DMS153 (cell line): ENCODE results near the gene MTSS2.
"Not testable (repeated sequence)": the region's sequence is repeated elsewhere in the genome, so short reads cannot be mapped to it uniquely, and the experiment has no call there.

ENCODE experiments used
- DNase-seq: peaks from one replicate; lab custom pipeline; 2025; lab: John Stamatoyannopoulos, UW

Gene MTSS2

DNA sequence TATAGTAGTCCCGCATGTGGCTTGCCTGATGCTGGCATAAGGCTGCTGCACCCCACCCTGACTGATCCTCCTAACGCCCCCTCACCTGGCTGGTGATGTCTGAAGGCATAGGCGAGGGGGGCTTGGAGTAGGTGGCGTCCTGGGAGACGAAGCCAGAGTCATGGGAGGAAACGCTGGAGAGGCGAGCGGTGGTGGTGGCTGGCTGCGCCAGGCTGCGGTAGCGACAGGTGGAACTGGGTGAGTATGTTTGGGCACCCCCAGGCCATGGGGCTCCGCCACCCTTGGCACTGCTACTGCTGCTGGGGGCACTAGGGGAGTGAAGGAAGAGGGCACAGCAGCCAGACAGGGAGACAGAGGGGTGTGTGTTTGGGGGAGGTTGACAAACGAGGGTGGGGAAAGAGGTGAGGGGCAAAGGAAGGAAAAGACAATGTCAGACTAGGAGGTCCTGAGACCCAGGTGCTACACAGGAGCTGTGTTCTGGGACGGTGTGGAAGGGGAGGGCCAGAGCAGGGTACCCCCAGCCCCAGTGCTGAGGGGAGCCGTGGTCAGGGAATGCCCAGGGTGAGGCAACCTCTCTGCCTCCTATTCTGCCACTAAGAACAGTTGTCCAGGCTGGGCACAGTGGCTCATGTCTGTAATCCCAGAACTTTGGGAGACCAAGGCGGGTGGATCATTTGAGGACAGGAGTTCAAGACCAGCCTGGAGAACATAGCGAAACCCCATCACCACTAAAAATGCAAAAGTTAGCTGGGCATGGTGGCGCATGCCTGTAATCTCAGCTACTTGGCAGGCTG lies 11.4 kb downstream of the MTSS2 start:
- DNase-seq: no peak

- DNase-seq: not testable (repeated sequence)
Observed at GRCh38 chr16:70670938-70671337, 14.9 kb downstream of the MTSS2 start.

- DNase-seq: no peak
Observed at GRCh38 chr16:70670175-70670574, 15.7 kb downstream of the MTSS2 start.

DNA sequence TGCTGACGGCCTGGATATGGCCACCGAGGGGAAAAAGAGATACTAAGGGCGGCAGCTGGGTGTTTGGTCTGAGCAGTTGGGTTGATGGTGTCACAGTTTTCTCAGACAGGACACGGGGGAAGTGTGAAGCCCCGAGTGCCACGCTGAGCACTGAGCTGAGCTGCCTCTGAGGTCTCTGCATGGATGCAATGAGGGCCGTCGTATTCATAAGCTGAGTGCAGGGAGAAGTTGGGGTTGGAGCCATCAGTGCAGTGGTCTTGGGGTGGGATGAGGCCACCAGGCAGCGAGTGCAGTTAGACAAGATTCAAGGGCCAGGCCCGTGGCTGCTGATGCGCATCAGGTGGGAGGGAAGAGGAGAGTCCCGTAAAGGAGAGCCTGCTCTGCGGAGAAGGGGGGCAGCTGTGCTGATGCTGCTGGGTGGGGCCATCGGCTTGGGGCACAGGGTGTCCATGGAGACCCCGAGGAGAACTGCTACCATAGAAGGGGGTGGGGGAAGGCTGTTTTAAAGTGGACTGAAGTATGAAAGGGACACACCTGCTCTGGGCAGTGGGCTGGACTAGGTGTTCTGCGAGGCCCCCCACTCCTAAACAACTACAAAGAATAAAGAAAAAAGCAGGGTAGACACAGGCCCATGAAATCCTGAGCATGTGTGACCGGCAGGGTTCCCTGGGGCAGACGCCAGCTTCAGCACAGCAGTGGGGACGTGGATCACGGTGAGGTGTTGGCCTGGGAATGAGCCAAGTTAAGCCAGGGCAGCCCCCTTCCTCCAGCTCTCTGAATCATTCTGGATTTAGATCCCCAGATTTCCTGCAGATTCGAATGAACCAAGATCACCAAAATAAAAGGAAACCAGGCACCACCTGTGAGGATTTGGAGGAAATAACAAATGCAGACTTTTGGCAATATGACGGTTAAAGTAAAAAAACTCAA lies 19.8 kb downstream of the MTSS2 start:
- DNase-seq: no peak

- DNase-seq: no peak
Observed at GRCh38 chr16:70665113-70665694, 20.6 kb downstream of the MTSS2 start.

GRCh38 chr16:70664325-70665112 lies 21.3 kb downstream of the MTSS2 start:
- no peak for DNase-seq

DNA sequence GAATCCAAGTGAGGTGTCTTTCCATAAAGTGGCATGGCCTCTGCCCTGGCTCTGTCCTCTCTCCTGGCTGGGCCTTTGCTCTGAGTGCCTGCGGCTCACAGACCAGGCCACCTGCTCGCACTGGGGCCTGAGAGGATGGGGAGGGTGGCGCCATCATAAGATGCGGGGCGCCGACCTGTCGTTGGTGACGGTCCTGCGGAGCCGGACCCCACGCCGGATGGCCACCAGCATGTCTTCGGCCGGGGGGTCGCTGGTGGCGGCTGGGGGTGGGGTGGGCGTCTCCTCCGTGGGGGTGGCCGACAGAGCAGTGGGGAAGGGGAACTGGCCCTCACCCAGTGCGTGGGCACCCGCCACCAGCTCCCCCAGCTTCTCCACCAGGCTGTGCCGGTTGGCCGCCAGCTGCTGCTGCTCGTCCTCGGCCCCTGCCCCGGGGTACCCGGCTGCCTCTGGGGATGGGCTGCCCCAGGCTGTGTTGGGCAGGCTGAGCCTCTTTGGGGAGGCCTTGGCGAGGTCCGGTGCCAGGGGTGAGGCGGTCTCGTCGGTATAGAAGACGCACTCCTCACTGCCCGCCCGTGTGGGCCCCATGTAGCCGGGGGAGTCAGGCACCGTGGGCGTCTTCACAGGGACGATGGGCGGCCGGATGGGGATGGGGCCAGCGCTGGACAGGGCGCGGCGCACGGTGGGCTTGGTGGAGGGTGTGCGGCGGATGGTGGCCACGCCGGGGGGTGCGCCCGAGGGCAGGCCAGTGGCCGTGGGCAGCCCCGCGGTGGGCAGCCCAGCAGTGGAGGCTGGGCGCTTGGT lies 22.1 kb downstream of the MTSS2 start:
- no peak for DNase-seq

GRCh38 chr16:70662991-70663523 lies 22.8 kb downstream of the MTSS2 start:
- no peak for DNase-seq

GRCh38 chr16:70661918-70662641 lies 23.8 kb downstream of the MTSS2 start:
- no peak for DNase-seq

DNA sequence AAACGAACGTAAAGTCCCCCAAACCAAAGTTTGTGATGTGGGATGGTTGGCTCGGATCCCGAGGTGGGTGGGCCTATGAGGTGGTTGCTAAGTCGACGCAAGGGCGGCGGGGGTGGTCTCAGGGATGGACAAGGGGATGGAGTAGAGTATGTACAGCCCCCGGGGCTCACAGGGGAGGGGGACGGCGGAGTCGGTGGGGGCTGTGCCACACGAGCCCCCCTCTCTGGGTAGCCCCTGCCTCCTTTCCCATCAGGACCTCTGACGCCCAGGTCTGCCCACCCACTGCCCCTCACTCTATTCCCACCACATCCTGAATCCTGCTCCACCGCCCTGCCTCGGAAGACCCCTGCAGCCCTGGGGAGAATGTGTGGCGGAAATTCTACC lies 24.3 kb downstream of the MTSS2 start:
- no peak for DNase-seq

- DNase-seq: no peak
Observed at GRCh38 chr16:70660672-70661350, 25.0 kb downstream of the MTSS2 start.

- no peak for DNase-seq
Observed at GRCh38 chr16:70659953-70660671, 25.7 kb downstream of the MTSS2 start.

GRCh38 chr16:70659546-70659945 lies 26.3 kb downstream of the MTSS2 start:
- no peak for DNase-seq

GRCh38 chr16:70658921-70659320 lies 26.9 kb downstream of the MTSS2 start:
- no peak for DNase-seq

DNA sequence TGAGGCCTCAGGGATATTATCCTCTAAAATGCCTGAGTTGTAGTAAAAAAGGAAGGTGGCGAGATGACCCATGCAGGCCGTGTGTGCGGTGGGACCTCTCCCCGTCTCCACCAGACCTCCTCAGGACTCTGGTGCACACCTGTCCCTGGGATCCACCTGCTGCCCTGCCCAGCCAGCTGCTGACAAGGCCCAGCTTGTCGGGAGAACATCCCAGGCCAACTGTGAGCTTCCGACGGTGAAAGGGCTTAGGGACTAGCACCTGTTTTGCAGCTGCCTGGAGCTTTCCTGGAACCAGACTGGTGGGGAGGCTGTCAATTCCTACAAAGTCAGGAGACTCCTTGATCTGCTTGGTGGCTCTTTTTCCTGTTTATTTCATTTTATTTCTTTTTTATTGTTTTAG lies 27.9 kb downstream of the MTSS2 start:
- no peak for DNase-seq

- DNase-seq: no peak
Observed at GRCh38 chr16:70656712-70657263, 29.1 kb downstream of the MTSS2 start.

GRCh38 chr16:70656065-70656711 lies 29.7 kb downstream of the MTSS2 start:
- DNase-seq: no peak
